Brain microvascular endothelial cell (primary cell): Measurements from ENCODE around the gene CTNND2.
A peak's percentile ranks its signal among the peaks of the same experiment; 100 is the strongest.
"Not testable (repeated sequence)": the region's sequence is repeated elsewhere in the genome, so short reads cannot be mapped to it uniquely, and the experiment has no call there.

Experiments
- DNase-seq: peaks from one replicate; pipeline ENCODE4 v3.0.0-alpha.2; 2020
- H3K27ac ChIP-seq: fragments of 250-450 bp; sonication (Bioruptor Pico); 2 replicates; pipeline ENCODE4 v1.5.1; 2020; ENCODE audit warnings: mild to moderate bottlenecking, moderate library complexity
- H3K27me3 ChIP-seq: fragments of 250-450 bp; sonication (Bioruptor Pico); replicated peaks from 2 replicates; pipeline ENCODE4 v1.5.1; 2020; ENCODE audit warnings: mild to moderate bottlenecking
- H3K36me3 ChIP-seq: fragments of 250-450 bp; sonication (Bioruptor Pico); replicated peaks from 2 replicates; pipeline ENCODE4 v1.5.1; 2020; ENCODE audit warnings: mild to moderate bottlenecking
- H3K4me3 ChIP-seq: 2 replicates; pipeline ENCODE4 v1.5.1; 2011; ENCODE audit warnings: low read depth, mild to moderate bottlenecking, control low read depth, low read length, moderate library complexity
- in situ Hi-C: cut with HindIII; loops from 2 replicates; pipeline ENCODE4 v1.10.0; 2017; ENCODE audit warnings: low sequenced_read_pairs, low pct_ligation_motif_present
- TF ChIP-seq, protein P1 (sequence below): IDR thresholded peaks from 2 replicates; pipeline ENCODE4 v1.5.1; 2011; ENCODE audit warnings: low read depth, mild to moderate bottlenecking, moderate library complexity, low read length, control low read depth, inconsistent platforms; ENCODE audit errors: missing control alignments

The CTNND2 gene

DNA sequence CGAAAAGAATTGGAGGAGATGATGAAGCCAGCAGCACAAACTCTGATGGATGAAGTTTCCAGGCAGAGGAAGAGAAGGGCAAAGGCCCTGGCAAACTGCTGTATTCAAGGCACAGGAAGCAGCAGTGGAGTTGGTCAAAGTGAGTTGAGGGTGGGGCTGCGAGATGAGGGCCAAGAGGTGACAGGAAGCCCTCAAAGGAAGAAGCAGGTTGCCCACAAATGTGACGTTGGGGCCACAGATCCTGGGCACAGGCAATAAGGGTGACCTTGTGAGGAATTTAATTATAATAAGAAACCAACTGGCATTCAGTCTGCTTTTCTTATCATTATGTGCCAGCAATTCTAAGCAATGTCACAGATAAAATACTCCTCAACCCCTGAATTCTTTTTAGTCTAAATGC lies 261.8 kb downstream of the CTNND2 start:
- DNase-seq = no peak
- TF ChIP-seq, protein P1, sequence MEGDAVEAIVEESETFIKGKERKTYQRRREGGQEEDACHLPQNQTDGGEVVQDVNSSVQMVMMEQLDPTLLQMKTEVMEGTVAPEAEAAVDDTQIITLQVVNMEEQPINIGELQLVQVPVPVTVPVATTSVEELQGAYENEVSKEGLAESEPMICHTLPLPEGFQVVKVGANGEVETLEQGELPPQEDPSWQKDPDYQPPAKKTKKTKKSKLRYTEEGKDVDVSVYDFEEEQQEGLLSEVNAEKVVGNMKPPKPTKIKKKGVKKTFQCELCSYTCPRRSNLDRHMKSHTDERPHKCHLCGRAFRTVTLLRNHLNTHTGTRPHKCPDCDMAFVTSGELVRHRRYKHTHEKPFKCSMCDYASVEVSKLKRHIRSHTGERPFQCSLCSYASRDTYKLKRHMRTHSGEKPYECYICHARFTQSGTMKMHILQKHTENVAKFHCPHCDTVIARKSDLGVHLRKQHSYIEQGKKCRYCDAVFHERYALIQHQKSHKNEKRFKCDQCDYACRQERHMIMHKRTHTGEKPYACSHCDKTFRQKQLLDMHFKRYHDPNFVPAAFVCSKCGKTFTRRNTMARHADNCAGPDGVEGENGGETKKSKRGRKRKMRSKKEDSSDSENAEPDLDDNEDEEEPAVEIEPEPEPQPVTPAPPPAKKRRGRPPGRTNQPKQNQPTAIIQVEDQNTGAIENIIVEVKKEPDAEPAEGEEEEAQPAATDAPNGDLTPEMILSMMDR = no peak
- Histone ChIP-seq H3K27me3 (no peaks in the 10 kb centered on the region), H3K4me3 (no peak overlapping the region), H3K27ac (no peak overlapping the region), H3K36me3 (no peaks in the 10 kb centered on the region)
- in situ Hi-C loops = no loop called here

DNA sequence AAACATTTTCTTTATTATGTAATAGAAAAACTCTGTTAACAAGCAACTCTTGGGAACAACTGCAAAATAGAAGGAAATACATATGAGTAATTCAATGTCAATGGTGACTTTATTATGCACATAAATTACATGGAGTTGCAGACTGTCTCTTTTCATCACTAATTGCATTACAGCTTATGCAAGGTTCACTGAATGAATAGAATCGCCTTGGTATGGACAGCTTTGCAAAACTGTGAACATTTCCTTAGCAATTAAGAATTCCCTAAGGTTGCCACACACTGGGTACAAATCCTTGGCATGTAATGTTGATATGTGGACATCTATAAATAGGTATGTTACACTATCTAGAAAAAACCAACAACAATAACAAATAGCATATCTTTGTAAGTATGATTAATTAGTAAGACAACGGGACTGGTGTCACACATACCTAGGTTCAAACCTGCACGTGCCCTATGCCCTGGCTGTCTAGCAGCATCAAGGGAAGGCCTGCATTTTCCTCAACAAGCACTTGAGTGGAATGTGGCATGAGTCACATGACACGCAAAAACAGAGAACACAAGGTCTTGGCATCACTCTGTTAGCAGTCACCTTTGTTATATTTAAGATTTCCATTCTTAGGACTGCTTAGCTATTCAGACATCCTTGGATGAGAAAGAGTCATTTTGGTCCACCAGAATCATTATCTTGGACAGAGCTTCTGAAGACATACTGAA lies 263.9 kb downstream of the CTNND2 start:
- TF ChIP-seq, protein P1 = no peak
- no peaks in the 10 kb centered on the region for H3K27me3 ChIP-seq
- DNase-seq = no peak
- H3K27ac ChIP-seq = no peak overlapping the region
- no peak overlapping the region for H3K4me3 ChIP-seq
- H3K36me3 ChIP-seq = no peaks in the 10 kb centered on the region
- in situ Hi-C loops = no loop called here

DNA sequence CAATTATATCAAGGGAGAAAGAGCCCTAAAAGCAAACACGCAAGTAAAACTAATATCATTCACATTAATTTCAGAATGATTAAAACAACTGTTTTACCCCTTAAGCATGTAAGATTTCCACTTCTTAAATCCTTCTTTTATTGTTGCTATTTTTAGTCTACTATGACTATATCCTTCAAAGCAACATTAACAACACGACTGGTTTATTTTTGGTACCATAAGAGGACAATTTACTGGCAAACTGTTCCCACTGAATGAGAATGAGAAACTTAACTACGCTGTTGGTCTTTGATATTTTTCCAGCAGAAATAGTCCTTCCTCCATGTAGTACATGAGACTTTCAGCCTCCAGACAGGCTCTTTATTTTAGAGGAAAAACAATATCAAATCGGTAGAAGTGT lies 281.5 kb downstream of the CTNND2 start:
- TF ChIP-seq, protein P1 = no peak
- DNase-seq = no peak
- no peaks in the 10 kb centered on the region for H3K36me3 ChIP-seq
- H3K4me3 ChIP-seq = no peak overlapping the region
- H3K27me3 ChIP-seq = no peaks in the 10 kb centered on the region
- H3K27ac ChIP-seq = no peak overlapping the region
- in situ Hi-C loops = no loop called here

DNA sequence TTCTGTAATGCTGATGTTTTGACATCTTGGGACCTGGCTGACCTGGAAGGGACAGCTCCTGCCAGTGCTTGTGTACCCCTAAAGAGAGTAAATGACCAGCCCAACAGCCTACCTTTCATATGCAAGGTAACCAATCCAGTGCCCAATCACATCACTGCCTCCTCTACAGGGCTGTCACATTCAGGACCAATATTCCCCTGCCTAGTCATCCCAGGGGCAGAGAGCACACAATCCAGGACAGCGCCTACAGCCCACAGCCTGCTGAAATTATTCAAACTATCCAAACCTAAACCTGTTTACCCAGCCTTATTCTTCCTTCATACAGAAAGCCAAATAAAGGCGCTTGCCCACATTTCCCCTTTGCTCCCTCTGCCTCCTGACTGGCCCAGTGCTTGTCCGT lies 284.1 kb downstream of the CTNND2 start:
- no peak overlapping the region for H3K27ac ChIP-seq
- in situ Hi-C loops = no loop called here
- no peaks in the 10 kb centered on the region for H3K27me3 ChIP-seq
- TF ChIP-seq, protein P1 = no peak
- no peak overlapping the region for H3K4me3 ChIP-seq
- no peaks in the 10 kb centered on the region for H3K36me3 ChIP-seq
- no peak for DNase-seq

DNA sequence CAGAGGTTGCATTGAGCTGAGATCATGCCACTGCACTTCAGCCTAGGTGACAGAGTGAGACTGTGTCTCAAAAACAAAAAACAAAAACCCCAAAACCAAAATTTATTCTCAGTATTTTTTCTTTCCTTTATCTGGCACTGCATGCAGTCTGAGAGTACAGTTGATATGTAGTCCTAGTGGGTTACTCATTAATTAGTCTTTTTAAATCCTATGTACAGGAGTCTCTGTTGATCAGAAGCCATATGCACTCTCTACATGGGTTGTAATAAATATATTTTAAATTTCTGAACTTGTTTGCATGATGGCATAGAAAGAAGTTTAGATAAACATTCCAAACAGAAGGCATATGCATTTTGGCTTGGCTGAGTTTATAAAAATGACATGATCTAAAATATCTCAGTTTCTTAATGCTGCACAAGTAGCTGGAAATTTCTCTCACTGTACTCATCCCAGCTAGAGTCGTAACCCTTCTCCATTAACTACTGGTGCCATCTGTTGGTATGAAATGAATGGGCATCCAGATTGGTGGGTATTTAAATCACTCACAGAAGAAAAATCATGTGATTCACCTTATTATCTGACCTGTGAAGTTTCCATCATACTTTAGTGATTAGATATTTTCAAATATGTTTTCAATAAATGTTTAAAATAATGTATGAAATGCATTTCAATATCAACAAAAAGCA lies 284.8 kb downstream of the CTNND2 start:
- no peak for DNase-seq
- no peaks in the 10 kb centered on the region for H3K27me3 ChIP-seq
- no peaks in the 10 kb centered on the region for H3K36me3 ChIP-seq
- in situ Hi-C loops = no loop called here
- H3K27ac ChIP-seq = no peak overlapping the region
- TF ChIP-seq, protein P1 = peak; percentile 13
- H3K4me3 ChIP-seq = no peak overlapping the region

DNA sequence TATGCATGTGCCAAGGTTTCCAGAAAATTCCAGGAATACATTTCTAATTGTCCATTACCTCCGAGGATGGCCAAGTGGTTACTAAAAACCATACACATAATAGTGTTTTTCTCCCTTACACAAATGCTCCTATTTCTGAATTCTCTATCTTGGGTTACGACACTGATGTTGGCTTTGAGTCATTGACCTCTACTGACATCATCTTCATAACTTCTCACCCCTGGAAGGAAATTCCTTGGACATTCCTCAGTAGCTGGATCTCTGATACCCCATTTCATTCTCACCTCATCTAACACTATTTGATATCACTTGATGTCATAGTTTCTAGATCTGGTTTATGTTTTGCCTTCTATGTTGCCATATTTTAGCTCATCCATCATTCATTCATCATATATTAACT lies 287.2 kb downstream of the CTNND2 start:
- in situ Hi-C loops = no loop called here
- Histone ChIP-seq H3K4me3 (no peak overlapping the region), H3K27ac (no peak overlapping the region), H3K27me3 (no peaks in the 10 kb centered on the region), H3K36me3 (no peaks in the 10 kb centered on the region)
- DNase-seq = no peak
- TF ChIP-seq, protein P1 = no peak

DNA sequence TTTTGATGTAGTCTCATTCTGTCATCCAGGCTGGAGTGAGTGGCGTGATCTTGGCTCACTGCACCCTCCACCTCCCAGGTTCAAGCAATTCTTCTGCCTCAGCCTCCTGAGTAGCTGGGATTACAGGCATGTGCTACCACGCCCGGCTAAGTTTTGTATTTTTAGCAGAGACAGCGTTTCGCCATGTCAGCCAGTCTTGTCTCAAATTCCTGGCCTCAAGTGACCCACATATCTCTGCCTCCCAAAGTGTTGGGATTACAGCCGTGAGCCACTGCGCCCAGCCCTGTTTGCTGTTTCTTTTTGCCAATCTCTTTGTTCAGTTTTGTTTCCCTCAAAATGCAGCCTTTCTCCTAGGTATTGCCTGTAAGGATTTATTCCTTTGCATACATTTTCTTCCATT lies 287.6 kb downstream of the CTNND2 start:
- H3K36me3 ChIP-seq, H3K27ac ChIP-seq, H3K4me3 ChIP-seq, DNase-seq, in situ Hi-C loops, H3K27me3 ChIP-seq: not testable (repeated sequence)
